Ovary (tissue), 3 donors: ENCODE measurements around the gene STUM.

Source experiments
- EP300 ChIP-seq: sonication (generic); formaldehyde crosslinking; IDR thresholded peaks from one replicate; pipeline ENCODE4 v1.6.1; 2017; ENCODE audit warnings: antibody characterized with exemption
- POLR2A ChIP-seq: fragments of 450-650 bp; IDR thresholded peaks from one replicate; pipeline ENCODE4 v1.6.1; 2017; ENCODE audit warnings: antibody characterized with exemption, mild to moderate bottlenecking, moderate library complexity
- TF ChIP-seq, protein P1 (sequence below), 3 donors: fragments of 450-650 bp in 2 of 3; fragments of 200-600 bp in 1 of 3; IDR thresholded peaks; one replicate each; pipeline versions ENCODE4 v1.5.1 to v1.8.0; 2016 to 2022; ENCODE audit warnings: antibody characterized with exemption in 3 of 3, mild to moderate bottlenecking in 1 of 3
- donor health status: DM: no; HTN: no; CAD: no.

GRCh38 chr1:226575436-226575720 lies 26.8 kb downstream of the STUM start:
- TF ChIP-seq, protein P1, sequence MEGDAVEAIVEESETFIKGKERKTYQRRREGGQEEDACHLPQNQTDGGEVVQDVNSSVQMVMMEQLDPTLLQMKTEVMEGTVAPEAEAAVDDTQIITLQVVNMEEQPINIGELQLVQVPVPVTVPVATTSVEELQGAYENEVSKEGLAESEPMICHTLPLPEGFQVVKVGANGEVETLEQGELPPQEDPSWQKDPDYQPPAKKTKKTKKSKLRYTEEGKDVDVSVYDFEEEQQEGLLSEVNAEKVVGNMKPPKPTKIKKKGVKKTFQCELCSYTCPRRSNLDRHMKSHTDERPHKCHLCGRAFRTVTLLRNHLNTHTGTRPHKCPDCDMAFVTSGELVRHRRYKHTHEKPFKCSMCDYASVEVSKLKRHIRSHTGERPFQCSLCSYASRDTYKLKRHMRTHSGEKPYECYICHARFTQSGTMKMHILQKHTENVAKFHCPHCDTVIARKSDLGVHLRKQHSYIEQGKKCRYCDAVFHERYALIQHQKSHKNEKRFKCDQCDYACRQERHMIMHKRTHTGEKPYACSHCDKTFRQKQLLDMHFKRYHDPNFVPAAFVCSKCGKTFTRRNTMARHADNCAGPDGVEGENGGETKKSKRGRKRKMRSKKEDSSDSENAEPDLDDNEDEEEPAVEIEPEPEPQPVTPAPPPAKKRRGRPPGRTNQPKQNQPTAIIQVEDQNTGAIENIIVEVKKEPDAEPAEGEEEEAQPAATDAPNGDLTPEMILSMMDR (IDR thresholded peaks at IDR 0.05): no peak
- TF ChIP-seq POLR2A (no peak), EP300 (no peak)
